Measurements from ENCODE around the gene PRKX.
"Not testable (repeated sequence)": the region's sequence is repeated elsewhere in the genome, so short reads cannot be mapped to it uniquely, and the experiment has no call there.

PRKX gene

GRCh38 chrX:3653111-3653510 is 60.3 kb downstream of the PRKX start:
- no peak for DNase-seq (ENCODE audit: low read depth)

DNA sequence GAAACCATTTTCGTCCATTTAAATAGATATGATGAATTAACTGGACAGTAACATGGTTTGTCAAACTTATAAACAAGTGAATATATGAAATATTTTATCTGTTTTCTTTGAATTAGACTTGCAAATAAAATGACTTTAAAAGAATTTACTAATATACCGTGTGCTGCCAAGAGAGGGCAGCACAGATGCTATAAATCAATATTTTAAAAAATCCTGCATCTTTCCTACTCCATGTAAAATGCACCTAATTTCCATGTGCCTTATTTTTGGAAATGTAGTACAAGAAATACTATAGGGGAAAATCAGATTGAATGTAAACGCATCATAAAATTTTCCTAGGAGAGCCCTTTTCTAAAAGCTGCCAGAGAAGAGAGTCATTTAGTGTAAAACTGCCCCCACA is 62.2 kb downstream of the PRKX start:
- DNase-seq (ENCODE audit: low read depth) = no peak

- DNase-seq (ENCODE audit: low read depth) = no peak
Measured at GRCh38 chrX:3648084-3648483, 65.4 kb downstream of the PRKX start.

DNA sequence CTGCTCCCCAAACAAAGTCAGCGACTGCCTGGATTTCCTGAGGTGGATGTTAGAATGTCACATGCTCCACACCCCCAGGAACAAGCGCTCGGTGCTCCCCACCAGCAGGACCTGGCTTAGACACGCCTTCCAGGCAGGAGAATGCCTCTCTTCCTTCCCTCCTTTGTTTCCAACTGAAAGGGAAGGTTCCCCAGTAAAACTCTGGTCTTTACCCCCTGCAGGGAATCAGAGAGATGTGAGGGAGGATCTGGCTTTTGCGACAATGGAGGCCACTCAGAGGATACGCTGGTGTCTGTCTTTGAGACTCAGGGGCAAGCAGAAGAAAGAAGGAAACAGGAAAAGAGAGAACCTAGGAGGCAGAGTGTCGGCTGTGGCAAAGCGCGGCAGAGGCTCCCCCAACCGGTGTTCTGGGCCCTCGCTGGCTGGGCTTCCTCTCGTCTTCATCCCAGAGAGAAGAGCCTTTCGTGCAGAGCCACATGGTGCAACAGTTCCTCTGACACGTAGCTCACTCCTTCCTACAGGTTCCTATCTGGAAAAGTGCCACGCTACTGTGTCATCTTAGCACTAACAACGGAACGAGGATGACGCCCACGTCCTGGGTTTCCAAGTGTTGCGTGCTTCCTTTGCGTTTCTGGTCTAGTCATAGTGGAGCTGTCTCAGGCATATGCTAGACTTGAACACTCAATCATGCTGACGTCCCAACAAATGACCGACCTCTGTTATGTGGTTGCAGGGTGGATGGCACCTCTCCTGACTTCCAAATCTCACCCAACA is 73.4 kb downstream of the PRKX start:
- DNase-seq (ENCODE audit: low read depth) = not testable (repeated sequence)

- no peak for DNase-seq (ENCODE audit: low read depth)
Measured at GRCh38 chrX:3639236-3639635, 74.2 kb downstream of the PRKX start.

DNA sequence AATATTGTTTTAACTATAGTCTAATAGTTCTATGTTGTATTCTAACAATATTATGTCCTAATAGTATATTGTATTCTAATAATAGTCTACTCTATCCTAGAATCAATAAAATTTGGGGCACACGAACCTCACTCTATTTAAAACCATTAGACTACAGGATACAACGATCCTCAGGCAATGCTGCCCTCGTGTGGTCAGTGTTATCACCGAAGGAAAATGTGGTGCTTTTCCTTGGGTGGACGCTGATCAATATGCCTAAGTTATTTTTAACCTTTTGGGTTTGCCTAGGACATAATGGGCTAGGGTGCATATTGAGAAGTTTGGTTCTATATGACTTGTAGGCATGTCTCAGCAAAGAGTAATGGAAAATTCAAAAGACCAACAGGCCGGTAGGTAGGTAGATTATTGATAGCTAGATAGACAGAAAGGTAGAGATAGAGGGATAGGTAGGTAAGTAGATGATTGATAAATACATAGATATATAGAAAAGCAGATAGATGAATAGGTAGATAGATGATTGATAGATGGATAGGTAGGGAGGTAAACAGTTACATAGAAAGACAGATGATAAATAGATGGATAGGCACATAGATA is 75.1 kb downstream of the PRKX start:
- DNase-seq (ENCODE audit: low read depth) = peak; percentile 8

DNA sequence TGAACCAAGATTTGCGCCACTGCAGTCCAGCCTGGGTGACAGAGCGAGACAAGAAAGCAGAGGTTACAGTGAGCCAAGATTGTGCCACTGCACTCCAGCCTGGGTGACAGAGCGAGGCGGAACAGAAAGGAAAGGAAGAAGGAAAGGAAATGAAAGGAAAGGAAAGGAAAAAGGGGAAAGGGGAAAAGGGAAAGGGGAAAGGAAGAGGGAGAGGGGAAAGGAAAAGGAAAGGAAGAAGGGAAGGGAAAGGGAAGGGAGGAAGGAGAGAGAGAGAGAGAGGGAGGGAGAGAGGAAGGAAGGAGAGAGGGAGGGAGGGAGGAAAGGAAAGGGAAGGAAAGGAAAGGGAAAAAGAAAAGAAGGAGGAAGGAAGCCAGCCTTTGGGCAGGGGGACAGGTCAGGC is 76.6 kb downstream of the PRKX start:
- DNase-seq (ENCODE audit: low read depth) = no peak

DNA sequence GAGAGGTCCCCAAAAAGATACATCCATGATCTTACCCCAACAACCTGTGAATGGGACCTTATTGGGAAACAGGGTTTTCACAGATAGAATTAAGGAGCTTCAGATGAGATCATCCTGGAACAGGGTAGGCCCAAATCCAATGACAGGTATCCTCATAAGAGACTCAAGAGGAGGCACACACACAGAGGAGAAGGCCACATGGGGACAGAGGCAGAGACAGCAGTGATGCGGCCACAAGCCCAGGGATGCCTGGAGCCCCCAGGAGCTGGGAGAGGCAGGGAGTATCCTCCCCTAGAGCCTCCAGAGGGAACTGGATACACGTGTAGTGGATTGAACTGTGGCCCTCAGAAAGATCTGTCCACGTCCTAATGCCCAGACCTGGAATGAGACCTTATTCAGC is 82.3 kb downstream of the PRKX start:
- no peak for DNase-seq (ENCODE audit: low read depth)

DNA sequence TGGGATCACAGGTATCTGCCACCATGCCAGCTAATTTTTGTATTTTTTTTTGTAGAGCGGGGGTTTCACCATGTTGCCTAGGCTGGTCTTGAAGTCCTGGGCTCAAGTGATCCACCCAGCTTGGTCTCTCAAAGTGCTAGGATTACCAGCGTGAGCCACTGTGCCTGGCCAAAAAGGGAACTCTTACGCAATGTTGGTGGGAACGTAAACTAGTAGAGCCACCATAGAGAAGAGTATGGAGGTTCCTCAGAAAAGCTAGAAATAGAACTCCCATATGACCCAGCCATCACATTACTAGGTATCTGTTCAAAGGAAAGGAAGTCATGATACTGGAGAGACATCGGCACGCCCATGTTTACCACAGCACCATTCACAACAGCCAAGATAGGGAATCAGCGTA is 85.9 kb downstream of the PRKX start:
- no peak for DNase-seq (ENCODE audit: low read depth)

DNA sequence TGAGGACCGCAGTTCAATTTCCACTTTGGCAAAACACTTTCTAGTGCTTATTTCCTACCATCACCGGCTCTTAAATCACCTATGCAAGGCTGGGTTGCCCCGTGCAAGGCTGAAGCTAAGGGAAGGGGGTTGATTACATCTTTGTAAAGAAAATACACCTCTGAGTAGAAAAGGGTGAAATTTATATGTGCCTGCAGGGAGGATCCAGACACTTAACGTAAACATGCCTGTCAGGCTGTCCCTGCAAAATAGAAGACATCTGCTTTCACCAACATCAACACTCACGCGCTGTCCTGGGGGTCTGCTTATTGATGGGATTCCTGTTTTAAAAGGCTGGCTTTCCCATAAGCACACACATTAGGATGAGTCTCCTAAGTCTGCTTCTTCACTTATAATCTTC is 92.0 kb downstream of the PRKX start:
- no peak for DNase-seq (ENCODE audit: low read depth)

GRCh38 chrX:3611744-3612143 is 101.7 kb downstream of the PRKX start:
- not testable (repeated sequence) for DNase-seq (ENCODE audit: low read depth)

DNA sequence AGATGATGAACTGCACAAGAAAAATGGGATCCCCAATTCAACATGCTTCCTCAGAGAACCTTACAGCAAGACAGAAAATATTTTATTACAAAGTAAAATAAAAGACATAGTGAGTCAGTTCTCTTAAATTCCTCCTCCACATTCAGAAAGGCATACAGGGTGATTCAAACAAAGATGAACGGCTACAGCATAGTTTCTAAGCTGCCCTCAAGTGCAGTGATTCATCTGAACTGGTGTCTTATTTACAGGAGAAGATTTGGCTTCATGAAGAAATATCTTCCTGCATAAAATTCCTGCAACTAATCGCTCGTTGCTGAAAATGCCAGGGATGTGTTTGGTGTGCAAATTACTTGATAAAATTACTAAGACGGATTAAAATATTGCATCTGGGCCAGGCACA is 103.6 kb downstream of the PRKX start:
- DNase-seq (ENCODE audit: low read depth) = no peak

DNA sequence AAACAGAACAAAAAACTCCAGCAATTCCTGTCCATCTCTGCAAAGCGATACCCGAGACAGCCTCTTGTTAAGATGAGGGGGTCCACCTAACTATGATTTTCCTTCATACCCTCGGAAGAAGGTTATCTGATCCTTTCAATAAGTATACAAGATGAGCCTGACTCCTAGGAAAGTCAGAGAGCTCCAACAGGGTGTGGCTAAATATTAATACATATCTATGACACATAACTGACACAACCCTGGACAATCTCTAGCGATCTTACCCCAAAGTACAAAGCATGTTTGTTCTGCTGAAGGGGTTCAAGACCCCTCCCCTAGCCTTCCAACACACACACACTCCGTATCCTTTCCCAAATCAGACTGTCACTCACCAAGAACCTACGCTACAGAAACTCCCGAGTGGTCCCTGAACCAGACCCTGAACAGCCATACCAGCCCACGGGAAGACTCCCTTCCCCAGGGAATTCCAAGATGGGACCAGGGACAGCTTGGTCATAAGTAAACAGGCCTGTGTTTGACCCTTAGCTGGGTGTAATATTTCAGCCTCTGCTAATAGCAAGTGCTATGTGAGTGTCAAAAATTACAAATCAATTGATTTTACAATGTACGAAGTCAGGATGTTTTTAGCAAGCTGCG is 110.3 kb downstream of the PRKX start:
- DNase-seq (ENCODE audit: low read depth) = no peak

- no peak for DNase-seq (ENCODE audit: low read depth)
Measured at GRCh38 chrX:3599802-3600430, 113.5 kb downstream of the PRKX start.

- no peak for DNase-seq (ENCODE audit: low read depth)
Measured at GRCh38 chrX:3598709-3599108, 114.7 kb downstream of the PRKX start.

GRCh38 chrX:3598046-3598605 is 115.3 kb downstream of the PRKX start:
- no peak for DNase-seq (ENCODE audit: low read depth)

- no peak for DNase-seq (ENCODE audit: low read depth)
Measured at GRCh38 chrX:3592184-3592583, 121.3 kb downstream of the PRKX start.

GRCh38 chrX:3589474-3589873 is 124.0 kb downstream of the PRKX start:
- DNase-seq (ENCODE audit: low read depth) = no peak

GRCh38 chrX:3585719-3586118 is 127.7 kb downstream of the PRKX start:
- DNase-seq (ENCODE audit: low read depth) = no peak

GRCh38 chrX:3584415-3584996 is 128.9 kb downstream of the PRKX start:
- no peak for DNase-seq (ENCODE audit: low read depth)

DNA sequence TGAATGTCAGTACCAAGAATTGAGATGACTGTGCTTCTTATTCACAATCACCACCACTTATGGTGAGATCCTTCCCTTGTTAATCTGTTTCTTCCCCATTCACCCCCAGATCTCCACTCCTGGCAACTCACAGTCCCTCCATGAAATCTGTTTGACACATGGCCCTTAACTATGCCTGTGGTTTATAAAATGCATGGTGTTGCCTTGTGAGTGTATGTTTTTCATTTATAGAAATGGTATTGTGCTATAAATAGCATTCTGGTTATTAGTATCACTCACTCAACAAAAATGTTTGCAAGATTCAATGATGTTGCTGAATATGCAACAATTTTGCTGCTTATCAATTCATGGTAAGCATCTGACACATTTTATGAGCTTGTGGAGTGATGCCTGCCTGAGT is 131.0 kb downstream of the PRKX start:
- DNase-seq (ENCODE audit: low read depth) = no peak

GRCh38 chrX:3581609-3582108 is 131.8 kb downstream of the PRKX start:
- no peak for DNase-seq (ENCODE audit: low read depth)

All from activated T-cell treated with anti-CD3 and anti-CD28 coated beads for 1 hour (primary cell).